CD14-positive monocyte (primary cell): ENCODE data around the gene SLC19A2. TPM values are rescaled to one million over a fixed set of nuclear protein-coding genes. Genes with fewer than 3 reads are reported as not detected.
A peak's percentile ranks its signal among the peaks of the same experiment; 100 is the strongest.

Source experiments
- DNase-seq, 3 donors: peaks; one replicate each; pipeline ENCODE4 v3.0.0-alpha.2; 2011 to 2022
- H2AFZ ChIP-seq: 2 replicates; pipeline ENCODE4 v1.6.0; 2012; ENCODE audit warnings: mild to moderate bottlenecking, low read depth, low read length, inconsistent platforms; ENCODE audit not compliant: insufficient read depth, poor library complexity, severe bottlenecking
- H3K27ac ChIP-seq, 2 donors: 1 replicate in 1 of 2; 2 replicates in 1 of 2; pipeline ENCODE4 v1.5.1; 2012 to 2013; ENCODE audit warnings: low read length in 2 of 2, control low read depth in 1 of 2, inconsistent platforms in 1 of 2, low read depth in 1 of 2, mild to moderate bottlenecking in 1 of 2
- H3K27me3 ChIP-seq, 2 donors: one replicate each; pipeline versions ENCODE4 v1.6.0 to v1.6.1; 2011 to 2013; ENCODE audit warnings: low read length in 2 of 2; ENCODE audit not compliant: control insufficient read depth in 2 of 2, insufficient read depth in 2 of 2
- H3K36me3 ChIP-seq, 2 donors: replicated peaks in 1 of 2; 1 replicate in 1 of 2; 2 replicates in 1 of 2; pipeline versions ENCODE4 v1.5.1 to v1.6.1; 2012 to 2013; ENCODE audit warnings: low read length in 2 of 2, control low read depth in 1 of 2, inconsistent platforms in 1 of 2, mild to moderate bottlenecking in 1 of 2; ENCODE audit not compliant: insufficient read depth in 2 of 2, control insufficient read depth in 1 of 2
- H3K4me1 ChIP-seq, 2 donors: 1 replicate in 1 of 2; 2 replicates in 1 of 2; pipeline versions ENCODE4 v1.5.1 to v1.6.1; 2012 to 2013; ENCODE audit warnings: low read length in 2 of 2, control low read depth in 1 of 2, inconsistent platforms in 1 of 2, mild to moderate bottlenecking in 1 of 2, moderate library complexity in 1 of 2; ENCODE audit not compliant: insufficient read depth in 2 of 2, control insufficient read depth in 1 of 2
- H3K4me2 ChIP-seq: replicated peaks from 2 replicates; pipeline ENCODE3; 2012; ENCODE audit warnings: low read length, moderate library complexity, mild to moderate bottlenecking; ENCODE audit not compliant: poor library complexity, severe bottlenecking; ENCODE audit errors: extremely low read depth
- H3K4me3 ChIP-seq, 3 experiments: fragments of 200-600 bp in 1 of 3; sonication (generic) in 1 of 3; replicated peaks in 1 of 3; 1 replicate in 2 of 3; 2 replicates in 1 of 3; pipeline ENCODE4 v1.5.1; 2011 to 2013; ENCODE audit warnings: low read length in 3 of 3, mild to moderate bottlenecking in 3 of 3, control low read depth in 2 of 3, low read depth in 2 of 3, inconsistent platforms in 1 of 3, moderate library complexity in 1 of 3
- H3K79me2 ChIP-seq: 2 replicates; pipeline ENCODE4 v1.6.0; 2012; ENCODE audit warnings: mild to moderate bottlenecking, control low read depth, inconsistent platforms, low read length, moderate library complexity; ENCODE audit not compliant: insufficient read depth
- H3K9ac ChIP-seq: 2 replicates; pipeline ENCODE4 v1.6.0; 2017; ENCODE audit warnings: low read length, mild to moderate bottlenecking; ENCODE audit not compliant: insufficient read depth, poor library complexity, severe bottlenecking
- H3K9me3 ChIP-seq, 2 donors: replicated peaks in 1 of 2; 1 replicate in 1 of 2; 2 replicates in 1 of 2; pipeline versions ENCODE4 v1.5.1 to v1.6.1; 2012 to 2013; ENCODE audit warnings: low read length in 2 of 2, control low read depth in 1 of 2; ENCODE audit not compliant: control insufficient read depth in 1 of 2, insufficient read depth in 1 of 2
- H4K20me1 ChIP-seq: 2 replicates; pipeline ENCODE4 v1.6.0; 2012; ENCODE audit warnings: mild to moderate bottlenecking, low read length, control low read depth, moderate library complexity; ENCODE audit not compliant: insufficient read depth
- H3K27ac Mint-ChIP-seq, 7 donors: one replicate each; pipeline ENCODE4 v1.8.0; 2020; ENCODE audit warnings: mild to moderate bottlenecking in 7 of 7, mixed read lengths in 7 of 7, moderate library complexity in 6 of 7, inconsistent platforms in 2 of 7
- H3K27me3 Mint-ChIP-seq, 3 donors: one replicate each; pipeline ENCODE4 v1.8.0; 2021 to 2022; ENCODE audit warnings: low read depth in 3 of 3, mild to moderate bottlenecking in 3 of 3, mixed read lengths in 3 of 3, moderate library complexity in 3 of 3, inconsistent platforms in 1 of 3
- H3K36me3 Mint-ChIP-seq, 2 donors: one replicate each; pipeline ENCODE4 v1.8.0; 2020; ENCODE audit warnings: mixed read lengths in 2 of 2, inconsistent platforms in 1 of 2, mild to moderate bottlenecking in 1 of 2
- H3K4me1 Mint-ChIP-seq: one replicate; pipeline ENCODE4 v1.8.0; 2020; ENCODE audit warnings: mild to moderate bottlenecking, mixed read lengths
- H3K4me3 Mint-ChIP-seq, 2 donors: one replicate each; pipeline ENCODE4 v1.8.0; 2020; ENCODE audit warnings: mild to moderate bottlenecking in 2 of 2, mixed read lengths in 2 of 2, moderate library complexity in 1 of 2
- H3K9me3 Mint-ChIP-seq, 7 donors: one replicate each; pipeline ENCODE4 v1.8.0; 2020 to 2022; ENCODE audit warnings: mixed read lengths in 7 of 7, mild to moderate bottlenecking in 6 of 7, moderate library complexity in 6 of 7, inconsistent platforms in 2 of 7
- CTCF ChIP-seq: fragments of 200-600 bp; IDR thresholded peaks from one replicate; pipeline ENCODE4 v1.8.0; 2022; ENCODE audit warnings: antibody characterized with exemption, mild to moderate bottlenecking
- whole genome bisulfite sequencing: methylation state at CpG from one replicate; pipeline ENCODE4 v1.1.5; 2013; ENCODE audit warnings: missing lambda C conversion rate; ENCODE audit not compliant: insufficient coverage; 5-methylcytosine and 5-hydroxymethylcytosine counted together
- intact Hi-C, 2 donors: fragments of 100-400 bp; cut with micrococcal nuclease; formaldehyde crosslinking; loops; one replicate each; pipeline versions ENCODE4 v1.15.0 to v1.15.1; 2023
- polyA plus RNA-seq, 3 donors: library from polyadenylated mRNA; depleted of rRNA in 1 of 3; unstranded in 2 of 3; stranded (reverse) in 1 of 3; fragments of 300-500 nt in 2 of 3; fragments of >200 nt in 1 of 3; fragmentation: Illumina TruSeq in 2 of 3; gene quantifications; 1 replicate in 2 of 3; 2 replicates in 1 of 3; pipeline ENCODE4 v1.2.3, GENCODE V29; 2012 to 2021

Gene SLC19A2
- polyA plus RNA-seq, 3 donors, result 0.52 to 3.2 (median 0.81) TPM

DNA sequence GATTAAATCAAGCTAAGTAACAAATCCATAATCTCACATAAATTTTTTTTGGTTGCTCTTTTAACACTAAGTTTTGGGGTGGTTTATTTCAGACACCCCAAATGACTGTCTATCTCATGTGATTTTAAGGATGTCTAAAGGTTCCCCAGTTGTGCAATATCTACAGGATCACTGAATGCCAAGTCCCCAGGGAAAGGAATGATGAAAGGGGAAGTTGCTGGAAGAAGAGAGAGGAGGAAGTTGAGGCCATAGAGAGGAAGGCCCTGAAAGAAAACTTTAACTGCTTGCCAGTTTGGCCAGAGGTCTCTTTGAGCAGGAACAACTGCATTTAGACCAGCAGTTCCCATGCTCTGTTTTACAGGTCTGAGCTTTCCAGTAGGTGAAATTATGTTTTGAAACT is 27.5 kb upstream of the SLC19A2 start:
- no peak overlapping the region for H3K4me3 Mint-ChIP-seq
- H4K20me1 ChIP-seq, result no peaks in the 10 kb centered on the region

GRCh38 chr1:169511316-169512005 is 25.7 kb upstream of the SLC19A2 start:
- no peak for TF ChIP-seq CTCF
- Mint-ChIP-seq H3K4me1 (peaks cover 15% of the 10 kb centered on the region), H3K4me3 (no peak overlapping the region), H3K36me3 (peaks cover 32 to 35% of the 10 kb centered on the region in 2 donors), H3K9me3 (no peaks in the 10 kb centered on the region), H3K27me3 (no peaks in the 10 kb centered on the region), H3K27ac (no peak overlapping the region)
- WGBS, result no CpG with 5 or more reads among the region's 3 CpGs
- no peaks in the 10 kb centered on the region for H4K20me1 ChIP-seq
- no peak overlapping the region for H3K4me3 ChIP-seq
- intact Hi-C loops, result no loop called here
- no peak overlapping the region for H3K27ac ChIP-seq
- no peak overlapping the region for H2AFZ ChIP-seq
- H3K79me2 ChIP-seq, result no peaks in the 10 kb centered on the region
- H3K9me3 ChIP-seq, result no peaks in the 10 kb centered on the region
- no peak overlapping the region for H3K9ac ChIP-seq
- no peaks in the 10 kb centered on the region for H3K27me3 ChIP-seq
- DNase-seq, result no peak
- H3K4me1 ChIP-seq, result peaks cover 6 to 12% of the 10 kb centered on the region in 2 donors
- peaks cover 19 to 32% of the 10 kb centered on the region in 2 donors for H3K36me3 ChIP-seq
- H3K4me2 ChIP-seq, result no peak overlapping the region

More for the DNA sequence above, 27.5 kb upstream of the SLC19A2 start:
- Histone ChIP-seq H3K27me3 (no peaks in the 10 kb centered on the region), H3K27ac (peak overlapping the region in 1 of 2 donors; percentile 64), H3K9ac (no peak overlapping the region), H3K4me2 (no peak overlapping the region), H3K36me3 (peaks cover 36 to 49% of the 10 kb centered on the region in 2 donors), H2AFZ (no peak overlapping the region), H3K4me1 (peaks cover 6 to 12% of the 10 kb centered on the region in 2 donors), H3K9me3 (no peaks in the 10 kb centered on the region), H3K79me2 (no peaks in the 10 kb centered on the region), H3K4me3 (no peak overlapping the region)
- Mint-ChIP-seq H3K27ac (peak overlapping the region in 6 of 7 donors; percentile 34 to 84 (median 78)), H3K36me3 (peaks cover 48 to 53% of the 10 kb centered on the region in 2 donors), H3K4me1 (peaks cover 15% of the 10 kb centered on the region), H3K27me3 (no peaks in the 10 kb centered on the region), H3K9me3 (no peaks in the 10 kb centered on the region)
- TF ChIP-seq CTCF, result no peak
- intact Hi-C loops, result no loop called here
- peak; percentile 22 to 76 (median 71) for DNase-seq
